Activated CD8-positive, alpha-beta memory T cell treated with anti-CD3 and anti-CD28 coated beads, Interleukin-2, amount 50 U/mL, for 48 hours (primary cell): ENCODE data around the gene ULK4.
"Not testable (repeated sequence)": the region's sequence is repeated elsewhere in the genome, so short reads cannot be mapped to it uniquely, and the experiment has no call there.

Experiments
- DNase-seq: peaks from one replicate; pipeline ENCODE4 v3.0.0-alpha.2; 2020

ULK4 gene

DNA sequence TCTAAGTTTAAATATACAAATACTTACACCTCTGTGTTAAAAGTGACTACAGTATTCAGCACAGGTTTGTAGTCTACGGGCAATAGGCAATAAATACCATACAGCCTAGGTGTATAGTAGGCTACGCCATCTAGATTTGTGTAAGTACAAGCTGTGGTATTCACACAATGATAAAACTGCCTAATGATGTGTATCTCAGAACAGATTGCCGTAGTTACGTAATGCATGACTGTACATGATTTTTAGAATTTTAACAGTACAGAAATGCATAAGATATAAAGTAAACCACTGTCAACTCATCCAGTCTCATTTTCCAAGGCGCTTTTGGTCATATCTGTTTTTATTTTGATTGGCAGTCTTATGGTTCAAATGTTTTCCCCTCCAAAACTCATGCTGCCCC, 396.9 kb downstream of the ULK4 start:
- no peak for DNase-seq

DNA sequence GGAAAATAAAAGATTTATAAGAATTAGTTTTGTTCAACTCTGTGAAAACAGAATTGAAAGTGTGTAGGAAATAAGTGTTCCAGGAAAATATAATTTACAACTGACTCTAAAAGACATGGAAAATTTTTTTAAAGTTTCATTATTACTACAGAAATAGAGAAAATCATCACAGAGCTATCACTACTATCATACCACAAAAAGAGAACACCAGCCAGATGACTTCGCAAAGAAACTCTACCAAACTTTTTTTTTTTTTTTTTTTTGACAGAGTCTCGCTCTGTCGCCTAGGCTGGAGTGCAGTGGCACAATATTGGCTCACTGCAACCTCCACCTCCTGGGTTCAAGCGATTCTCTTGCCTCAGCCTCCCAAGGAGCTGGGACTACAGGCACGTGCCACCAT, 405.7 kb downstream of the ULK4 start:
- not testable (repeated sequence) for DNase-seq

DNA sequence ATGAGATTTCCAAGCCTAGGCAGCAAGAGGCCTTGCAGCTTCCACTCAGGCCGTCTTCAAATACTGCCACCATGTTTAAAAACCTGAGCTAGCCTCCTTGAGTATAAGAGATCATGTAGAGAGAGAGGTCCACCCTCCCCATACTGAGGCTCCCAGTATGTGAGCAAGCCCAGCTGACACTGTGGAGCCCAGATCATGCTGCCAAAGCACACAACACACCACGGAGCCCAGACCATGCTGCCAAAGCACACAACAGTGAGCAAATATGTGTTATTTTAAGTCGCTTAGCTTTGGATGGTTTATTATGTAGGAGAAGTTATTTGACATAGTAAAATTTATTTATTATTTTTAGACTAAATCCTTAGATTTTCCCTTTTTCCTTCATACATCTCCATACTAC, 428.9 kb downstream of the ULK4 start:
- no peak for DNase-seq

DNA sequence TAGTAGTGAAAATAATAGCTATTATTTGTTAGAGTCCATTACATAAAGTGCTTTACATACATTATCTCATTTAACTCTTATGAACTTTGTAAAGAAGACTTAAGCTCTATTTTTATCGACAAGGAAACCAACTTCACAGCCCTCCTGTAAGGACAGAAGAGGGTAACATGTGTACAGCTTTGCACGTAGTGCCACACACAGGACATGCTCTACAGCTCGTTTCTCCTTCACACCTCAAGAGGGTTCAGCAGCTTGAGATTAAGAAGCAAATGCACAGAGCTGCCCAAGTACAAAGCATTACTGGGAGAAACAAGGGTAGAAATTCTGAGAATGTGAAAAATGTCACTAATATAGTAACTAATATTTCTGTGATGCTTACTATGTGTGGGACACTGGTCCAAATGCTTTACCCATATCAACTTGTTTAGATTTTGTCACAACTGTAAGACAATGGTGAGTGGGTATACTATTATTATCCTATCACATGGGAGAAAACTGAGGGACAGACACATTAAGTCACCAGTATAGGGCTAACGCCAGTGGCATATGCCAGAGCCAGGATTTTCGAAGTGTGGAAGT, 434.8 kb downstream of the ULK4 start:
- DNase-seq, result no peak

DNA sequence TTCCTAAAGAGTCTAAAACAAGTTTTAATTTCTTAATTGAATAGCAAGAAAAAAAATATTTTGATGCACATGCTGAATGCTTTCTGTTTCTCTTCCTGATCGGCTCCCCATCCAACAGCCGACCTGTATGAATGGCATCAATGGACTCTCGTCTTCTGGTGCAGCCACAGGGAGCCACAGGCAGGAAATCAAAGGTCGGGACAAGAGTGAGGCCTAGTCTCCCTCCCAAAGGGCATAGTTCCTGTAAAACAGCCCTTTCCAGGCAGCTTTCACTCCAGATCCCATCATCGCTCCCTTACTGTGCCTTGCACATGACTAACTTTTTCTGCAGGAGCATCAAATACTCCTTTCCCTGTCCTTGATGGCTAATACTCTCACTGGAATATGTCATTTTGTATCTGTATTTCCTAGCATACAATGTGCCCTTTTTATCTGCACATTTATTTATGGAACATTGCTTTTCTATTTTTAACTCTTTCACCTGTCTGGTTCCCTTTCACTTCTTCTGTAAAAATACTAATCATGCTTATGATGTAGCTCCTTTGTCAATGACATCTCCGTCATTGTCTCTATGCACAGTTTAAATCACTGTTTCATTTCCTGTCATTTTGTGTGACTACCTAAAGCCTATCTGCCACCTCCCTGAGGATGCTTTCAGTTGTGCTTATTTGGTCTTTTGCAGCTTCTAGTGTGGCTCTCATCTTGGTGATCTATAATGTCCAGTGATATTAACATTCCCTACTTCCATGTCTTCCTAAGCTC, 436.4 kb downstream of the ULK4 start:
- DNase-seq, result no peak

DNA sequence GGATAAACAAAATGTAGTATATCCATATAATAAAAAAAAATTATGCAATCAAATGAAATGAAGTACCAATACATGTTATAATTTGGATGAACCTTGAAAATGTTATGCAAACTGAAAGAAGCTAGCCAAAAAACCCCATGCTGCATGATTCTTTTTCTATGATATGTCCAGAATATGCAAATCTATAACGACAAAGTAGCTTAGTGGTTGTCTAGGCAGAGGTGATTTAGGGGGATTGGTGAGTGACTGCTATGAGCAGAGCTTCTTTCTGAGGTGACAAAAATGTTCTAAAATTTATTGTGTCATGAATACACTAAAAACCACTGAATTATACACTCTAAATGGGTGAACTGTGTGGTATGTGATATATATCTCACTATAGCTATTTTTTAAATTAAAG, 438.0 kb downstream of the ULK4 start:
- no peak for DNase-seq

DNA sequence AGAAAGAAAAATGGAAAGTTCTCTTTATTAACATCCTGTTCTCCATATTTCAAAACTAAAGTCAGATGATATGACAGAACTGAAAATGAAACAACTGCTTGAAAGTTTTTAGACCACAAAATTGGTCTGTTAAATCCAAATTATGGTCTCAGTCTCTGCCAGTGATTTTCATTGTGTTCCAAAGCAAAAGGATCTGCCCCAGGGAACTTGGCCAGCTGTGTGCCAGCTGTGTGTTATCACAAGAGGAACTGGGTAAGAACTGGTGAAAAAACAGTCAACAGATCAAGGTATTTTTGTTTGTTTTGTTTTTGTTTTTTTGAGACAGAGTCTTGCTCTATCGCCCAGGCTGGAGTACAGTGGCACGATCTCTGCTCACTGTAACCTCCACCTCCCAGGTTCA, 439.3 kb downstream of the ULK4 start:
- no peak for DNase-seq

DNA sequence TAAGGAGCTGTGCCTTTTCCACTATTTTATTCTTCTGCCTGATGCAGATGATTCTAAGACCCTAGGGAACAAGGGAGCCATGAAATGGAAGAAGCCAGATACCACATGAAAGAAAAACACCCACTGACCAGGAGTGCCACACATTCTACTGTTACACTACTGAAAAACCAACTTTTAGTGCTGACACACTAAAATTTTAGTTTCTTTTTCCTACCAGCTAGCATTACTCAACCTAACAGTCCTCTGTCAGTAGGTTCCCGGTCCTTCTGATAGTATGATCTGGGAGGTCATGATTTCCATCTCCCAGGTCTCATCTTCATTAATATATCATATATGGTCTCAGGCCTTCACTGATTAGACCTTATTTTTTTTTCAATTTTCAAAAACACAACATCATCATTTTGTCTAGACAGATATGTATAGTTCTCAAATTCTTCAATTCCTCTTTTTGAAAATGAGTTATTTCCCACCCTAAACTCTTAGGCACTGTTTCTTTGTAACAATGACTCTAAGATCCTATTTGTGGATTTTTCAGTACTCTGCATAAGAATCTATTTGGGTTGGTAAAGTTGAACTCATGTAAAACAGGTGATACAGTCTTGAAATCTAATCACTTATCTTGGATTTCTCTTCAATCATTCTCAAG, 440.8 kb downstream of the ULK4 start:
- no peak for DNase-seq

DNA sequence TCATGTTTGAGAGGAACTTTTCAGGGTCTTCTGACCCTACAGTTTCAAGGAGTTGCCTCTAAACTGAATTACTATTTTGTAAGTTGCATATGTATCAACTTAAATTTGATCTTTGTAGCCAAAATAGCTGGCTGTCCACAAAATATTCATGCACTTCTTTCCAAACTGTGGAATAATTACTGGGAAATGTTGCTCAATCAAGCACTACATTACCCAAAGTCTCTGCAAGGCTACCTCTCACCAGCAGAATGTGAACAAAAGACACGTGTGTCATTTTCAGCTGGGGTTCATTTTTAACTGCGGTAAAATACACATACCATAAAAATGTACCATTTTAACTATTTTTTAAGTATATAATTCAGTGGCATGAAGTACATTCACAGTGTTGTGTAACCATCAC, 442.2 kb downstream of the ULK4 start:
- DNase-seq, result no peak

DNA sequence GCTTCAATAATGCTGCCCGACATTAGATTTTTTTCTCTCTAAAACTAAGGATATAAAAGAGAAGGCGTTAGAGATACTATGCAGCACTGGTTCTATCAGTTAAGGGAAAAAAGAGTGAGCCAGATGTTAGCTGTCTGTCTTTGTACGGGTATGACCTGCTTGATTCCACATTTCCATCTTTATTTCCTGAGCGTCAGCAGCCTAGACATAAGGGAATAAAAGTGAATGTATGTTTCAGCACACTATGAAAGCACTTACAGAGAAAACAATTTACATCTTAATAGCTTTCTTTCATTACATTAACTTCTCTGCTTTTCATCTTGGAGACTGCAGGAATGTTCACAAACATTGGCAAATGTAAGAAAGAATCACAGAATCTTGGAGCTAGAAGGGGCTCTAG, 443.3 kb downstream of the ULK4 start:
- DNase-seq, result no peak

DNA sequence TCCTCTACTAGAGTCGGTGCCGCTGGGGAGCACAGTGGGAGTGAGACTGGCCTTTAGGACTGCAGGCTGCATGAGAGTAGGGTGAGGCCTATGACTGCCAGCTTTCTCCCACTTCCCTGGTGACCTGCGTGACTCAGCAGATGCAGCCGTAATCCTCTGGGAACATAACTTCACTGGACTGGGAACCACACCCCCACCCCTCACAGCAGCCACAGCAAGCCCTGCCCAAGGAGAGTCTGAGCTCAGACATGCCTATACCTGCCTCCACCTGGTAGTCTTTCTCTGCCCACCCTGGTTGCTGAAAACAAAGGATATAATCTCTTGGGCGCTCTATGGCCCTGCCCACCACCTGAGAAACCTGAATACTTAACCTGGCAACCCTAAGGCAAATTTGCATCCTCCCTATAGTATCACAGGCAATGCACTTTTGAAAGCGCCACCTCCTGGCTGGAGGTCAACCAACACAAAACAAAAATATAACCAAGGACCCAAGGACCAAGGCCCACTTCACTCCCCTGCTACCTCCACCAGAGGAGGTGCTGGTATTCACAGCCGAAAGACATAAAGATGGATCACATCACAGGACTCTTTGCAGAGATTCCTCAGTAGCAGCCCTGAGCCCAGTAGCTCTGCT, 453.7 kb downstream of the ULK4 start:
- no peak for DNase-seq

DNA sequence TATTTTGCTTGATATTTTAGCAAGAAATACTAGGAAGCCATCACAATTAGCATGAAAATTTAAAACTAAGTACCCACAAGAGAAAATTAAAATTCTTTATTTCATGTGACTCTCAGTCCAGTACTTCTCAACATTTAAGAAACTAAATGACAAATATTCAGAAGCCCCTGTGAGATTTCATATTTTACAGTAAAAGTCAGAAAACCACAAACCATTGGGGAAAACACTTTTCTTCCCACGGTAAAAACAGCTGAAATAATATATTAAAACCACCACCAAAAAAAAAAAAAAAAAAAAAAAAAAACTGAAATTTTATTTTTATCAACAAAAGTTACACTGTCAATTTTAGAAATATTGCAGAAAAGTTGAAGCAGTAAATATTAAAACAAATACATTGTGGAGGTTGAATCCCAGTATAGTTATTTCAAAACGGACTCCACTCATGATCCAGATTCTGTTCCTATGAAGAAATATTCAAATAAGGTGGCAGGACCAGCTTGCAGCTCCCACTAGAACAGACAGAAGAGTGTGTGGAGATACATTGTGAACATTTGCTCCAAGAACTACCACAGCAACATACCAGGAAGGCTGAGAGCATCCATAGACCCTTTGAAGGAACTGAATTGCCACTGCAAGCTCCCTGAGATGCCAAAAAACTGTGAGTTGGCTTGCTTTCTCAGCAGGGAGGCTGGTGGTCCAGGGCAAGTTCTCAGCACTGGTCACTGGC, 454.4 kb downstream of the ULK4 start:
- no peak for DNase-seq

DNA sequence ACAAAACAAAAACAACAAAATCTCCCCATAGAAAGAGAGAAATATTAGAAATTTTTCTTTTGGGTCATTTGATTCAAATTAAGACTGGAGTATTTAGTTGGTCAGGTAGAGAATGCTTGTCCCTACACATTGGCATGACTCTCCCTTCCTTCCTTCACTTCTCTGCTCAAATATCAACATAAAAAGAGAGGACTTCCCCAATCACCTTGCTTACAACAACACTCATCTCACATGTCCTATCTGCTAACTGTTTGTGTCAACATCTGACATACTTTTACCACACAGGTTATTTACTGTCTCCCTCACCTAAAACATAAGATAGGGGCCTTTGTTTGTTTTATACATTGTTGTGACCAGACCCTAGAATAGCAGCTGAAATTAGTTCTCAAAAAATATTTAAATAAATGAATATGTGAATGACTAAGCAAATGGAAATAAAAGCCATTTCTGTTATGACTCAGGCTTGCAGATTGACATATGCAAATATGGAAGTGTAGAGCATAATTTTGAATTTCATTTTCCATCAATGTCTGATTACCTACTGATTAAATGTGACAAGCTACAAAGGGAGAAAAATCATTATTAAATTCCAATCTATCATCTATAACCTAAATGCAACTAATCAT, 457.8 kb downstream of the ULK4 start:
- no peak for DNase-seq

DNA sequence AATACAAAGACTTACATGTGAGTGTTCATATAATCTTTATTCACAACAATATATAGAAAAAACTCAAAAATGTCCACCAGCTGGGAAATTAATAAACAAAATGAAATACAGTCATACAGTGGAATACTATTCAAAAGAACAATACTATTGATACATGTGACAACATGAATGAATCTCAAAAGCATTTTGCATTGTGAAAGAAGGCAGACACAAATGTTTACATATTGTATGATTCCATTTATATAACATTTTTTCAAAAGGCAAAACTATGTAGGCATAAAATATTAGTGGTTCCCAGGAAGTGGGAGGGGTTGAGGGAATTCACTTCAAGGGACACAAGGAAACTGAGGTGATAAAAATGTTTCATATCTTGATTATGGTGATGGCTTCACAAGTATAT, 459.4 kb downstream of the ULK4 start:
- DNase-seq, result no peak

DNA sequence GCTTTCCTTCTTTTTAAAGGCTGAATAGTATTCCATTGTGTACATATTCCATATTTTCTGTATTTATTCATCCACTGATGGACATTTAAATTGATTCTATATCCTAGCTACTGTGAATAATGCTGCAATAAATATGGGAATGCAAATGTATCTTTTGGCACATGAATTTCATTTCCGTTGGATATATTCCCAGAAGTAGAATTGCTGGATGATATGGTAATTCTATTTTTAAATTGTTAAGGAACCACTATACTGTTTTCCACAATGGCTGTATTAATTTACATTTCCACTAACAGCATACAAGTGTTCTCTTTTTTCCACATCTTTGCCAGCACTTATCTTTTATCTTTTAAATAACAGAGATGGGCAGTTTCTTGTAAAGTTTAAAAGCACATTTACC, 459.9 kb downstream of the ULK4 start:
- DNase-seq, result no peak

DNA sequence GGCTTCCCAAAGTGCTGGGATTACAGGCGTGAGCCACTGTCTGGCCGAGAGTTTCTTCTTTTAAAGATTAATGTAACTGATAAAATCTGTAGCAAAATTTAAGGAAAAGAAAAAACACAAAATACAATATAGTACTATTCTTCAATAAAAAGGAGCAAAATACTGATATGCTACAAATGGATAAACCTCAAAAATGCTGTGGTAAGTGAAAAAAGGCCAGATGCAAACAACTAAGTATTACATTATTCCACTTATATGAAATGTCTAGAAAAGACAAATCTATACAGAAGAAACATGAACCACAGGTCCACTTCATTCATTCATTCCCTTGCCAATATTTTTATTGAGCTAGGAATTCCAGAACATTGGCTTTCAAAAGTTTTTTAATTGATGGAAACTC, 463.1 kb downstream of the ULK4 start:
- no peak for DNase-seq

DNA sequence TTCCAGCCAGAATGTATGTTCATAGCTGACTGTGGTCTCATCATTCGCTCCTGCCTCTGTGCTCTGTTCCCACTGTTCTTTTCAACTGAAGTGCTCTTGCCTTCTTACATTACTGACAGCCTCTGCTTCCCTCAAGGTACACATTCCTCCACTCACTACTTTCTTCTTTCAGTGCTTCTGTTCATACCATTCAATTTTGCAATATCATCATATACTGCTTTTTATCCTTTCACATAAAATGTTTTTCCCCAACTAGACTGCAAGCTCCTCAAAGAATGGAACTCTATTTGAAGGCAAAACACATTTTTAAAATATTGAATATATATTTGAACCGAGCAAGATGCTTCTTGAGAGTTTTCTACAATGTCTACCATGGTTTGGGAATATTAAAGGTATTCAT, 471.5 kb downstream of the ULK4 start:
- no peak for DNase-seq

DNA sequence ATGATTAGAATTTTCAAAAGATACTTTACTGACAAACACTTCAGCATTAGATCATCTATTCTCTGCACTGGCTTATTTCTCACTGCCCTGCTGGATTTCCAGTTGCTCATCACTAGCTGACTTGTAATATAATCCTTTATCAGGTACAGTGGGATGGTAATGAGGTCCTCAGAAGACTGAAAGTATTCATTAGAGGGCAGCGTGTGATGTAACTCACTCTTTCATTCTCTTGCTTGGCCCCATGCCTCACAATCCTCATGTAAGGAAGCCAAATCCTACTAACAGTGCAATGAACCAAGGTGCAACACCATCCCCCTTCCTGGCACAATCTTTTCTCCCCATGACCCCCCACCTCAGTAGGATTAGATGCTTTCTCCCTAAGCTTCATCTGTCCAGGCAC, 472.7 kb downstream of the ULK4 start:
- DNase-seq, result no peak

DNA sequence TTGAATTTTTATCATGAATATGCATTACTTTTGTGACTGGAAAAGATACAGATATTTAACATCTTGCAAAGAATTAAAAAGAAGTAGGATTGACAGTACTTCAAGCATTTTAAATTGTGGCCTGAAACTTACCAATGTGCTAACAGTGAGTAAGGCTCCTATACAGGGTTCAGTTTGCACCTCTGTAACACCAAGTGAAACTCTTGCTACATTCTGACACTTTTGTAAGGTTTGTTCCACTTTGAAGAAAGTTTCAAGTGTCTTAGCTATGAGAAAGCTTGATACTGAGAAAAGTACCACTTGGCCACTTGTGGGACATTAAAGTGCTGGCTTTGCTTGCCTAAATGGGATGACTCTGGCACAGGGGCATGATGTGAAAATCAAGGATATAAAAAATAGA, 473.4 kb downstream of the ULK4 start:
- no peak for DNase-seq

DNA sequence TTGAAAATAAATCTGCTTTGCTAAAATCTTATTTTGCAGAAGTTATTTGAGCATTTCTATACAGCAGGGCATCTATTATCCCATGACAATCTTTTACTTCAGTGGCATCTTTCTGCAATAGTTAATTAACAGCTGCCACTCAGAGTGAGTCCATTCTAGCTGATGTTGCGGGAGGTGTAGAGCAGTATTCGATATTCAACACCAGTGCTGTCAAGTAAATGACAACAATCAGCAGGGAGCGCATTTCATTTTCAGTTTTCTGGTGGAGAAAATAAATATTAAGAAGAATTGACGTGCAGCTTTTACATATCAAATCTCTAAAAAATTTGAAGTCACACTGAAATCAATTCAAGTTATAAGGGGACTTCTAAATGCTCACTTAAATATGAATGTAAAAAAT, 476.4 kb downstream of the ULK4 start:
- DNase-seq, result no peak

DNA sequence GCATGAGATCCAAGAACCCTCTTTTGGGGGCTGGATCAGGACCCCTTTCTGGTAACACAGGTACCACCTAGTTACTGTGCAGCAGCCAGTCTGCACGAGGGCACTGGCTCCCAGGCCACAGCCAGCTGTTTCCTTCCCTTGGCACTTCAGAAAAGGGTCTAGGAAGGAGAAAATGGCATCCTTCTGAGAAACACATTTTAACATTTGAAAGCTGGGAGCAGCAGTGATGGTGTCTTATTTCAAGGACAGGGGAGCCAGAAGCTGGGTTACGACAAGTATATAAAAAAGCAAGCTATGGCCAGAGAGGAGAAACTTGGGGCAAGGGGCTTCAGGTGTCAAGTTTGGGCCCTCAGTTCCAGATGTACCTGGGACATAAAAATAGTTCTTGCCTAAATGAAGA, 479.8 kb downstream of the ULK4 start:
- no peak for DNase-seq

DNA sequence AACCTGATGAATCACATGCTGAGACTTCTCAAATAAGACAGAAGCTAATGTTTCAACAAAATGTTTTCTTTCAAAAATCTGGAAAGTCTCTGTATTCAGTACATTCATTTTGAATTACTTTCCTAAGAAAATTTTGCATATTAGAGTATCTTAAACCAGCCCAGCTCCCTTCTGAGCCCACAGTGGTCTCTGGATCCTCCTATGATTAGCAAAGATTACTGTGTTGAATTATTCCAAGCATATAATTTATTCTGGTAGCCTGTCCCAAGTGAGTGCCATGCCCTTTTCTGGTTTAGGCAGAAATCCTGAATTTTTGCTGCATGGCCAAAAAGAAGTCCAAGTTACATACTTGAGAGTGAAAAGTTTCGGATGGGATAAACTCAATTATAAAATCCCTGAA, 483.6 kb downstream of the ULK4 start:
- no peak for DNase-seq
